ENCODE data around the gene DSC1.
"Not testable (repeated sequence)": the region's sequence is repeated elsewhere in the genome, so short reads cannot be mapped to it uniquely, and the experiment has no call there.

DSC1 gene

GRCh38 chr18:31162825-31163435, at the start of gene DSC1:
Gene DSC1, minus strand, starts transcription at chr18:31162856. Its CDS starts 262 bp downstream, at chr18:31162594.
- no peak for DNase-seq (ENCODE audit: low spot score)

GRCh38 chr18:31211047-31211446, 48.4 kb upstream of the DSC1 start:
- no peak for DNase-seq (ENCODE audit: low spot score)

- DNase-seq (ENCODE audit: low spot score) = no peak
Observed at GRCh38 chr18:31209041-31209440, 46.4 kb upstream of the DSC1 start.

GRCh38 chr18:31207391-31207790, 44.7 kb upstream of the DSC1 start:
- DNase-seq (ENCODE audit: low spot score) = no peak

- no peak for DNase-seq (ENCODE audit: low spot score)
Observed at GRCh38 chr18:31206787-31207381, 44.2 kb upstream of the DSC1 start.

- DNase-seq (ENCODE audit: low spot score) = no peak
Observed at GRCh38 chr18:31206071-31206470, 43.4 kb upstream of the DSC1 start.

- DNase-seq (ENCODE audit: low spot score) = no peak
Observed at GRCh38 chr18:31205273-31205672, 42.6 kb upstream of the DSC1 start.

GRCh38 chr18:31204833-31205232, 42.2 kb upstream of the DSC1 start:
- DNase-seq (ENCODE audit: low spot score) = no peak

GRCh38 chr18:31204166-31204565, 41.5 kb upstream of the DSC1 start:
- DNase-seq (ENCODE audit: low spot score) = no peak

GRCh38 chr18:31203794-31204148, 41.1 kb upstream of the DSC1 start:
- DNase-seq (ENCODE audit: low spot score) = no peak

GRCh38 chr18:31203096-31203793, 40.6 kb upstream of the DSC1 start:
- DNase-seq (ENCODE audit: low spot score) = no peak

GRCh38 chr18:31199190-31199769, 36.6 kb upstream of the DSC1 start:
- no peak for DNase-seq (ENCODE audit: low spot score)

- DNase-seq (ENCODE audit: low spot score) = no peak
Observed at GRCh38 chr18:31197676-31198075, 35.0 kb upstream of the DSC1 start.

- DNase-seq (ENCODE audit: low spot score) = no peak
Observed at GRCh38 chr18:31195063-31195462, 32.4 kb upstream of the DSC1 start.

GRCh38 chr18:31192086-31192776, 29.6 kb upstream of the DSC1 start:
- no peak for DNase-seq (ENCODE audit: low spot score)

GRCh38 chr18:31190919-31191318, 28.3 kb upstream of the DSC1 start:
- no peak for DNase-seq (ENCODE audit: low spot score)

- DNase-seq (ENCODE audit: low spot score) = no peak
Observed at GRCh38 chr18:31189757-31190156, 27.1 kb upstream of the DSC1 start.

GRCh38 chr18:31185186-31185950, 22.7 kb upstream of the DSC1 start:
- no peak for DNase-seq (ENCODE audit: low spot score)

GRCh38 chr18:31183302-31183701, 20.6 kb upstream of the DSC1 start:
- no peak for DNase-seq (ENCODE audit: low spot score)

GRCh38 chr18:31177369-31177768, 14.7 kb upstream of the DSC1 start:
- not testable (repeated sequence) for DNase-seq (ENCODE audit: low spot score)

GRCh38 chr18:31176531-31176930, 13.9 kb upstream of the DSC1 start:
- no peak for DNase-seq (ENCODE audit: low spot score)

Data from CD4-positive, alpha-beta T cell treated with Interleukin-15 for 4 hours (primary cell).